ENCODE results near the gene DNAJC12. TPM values are rescaled to one million over a fixed set of nuclear protein-coding genes. Genes with fewer than 3 reads are reported as not detected.

DNAJC12 gene
- total RNA-seq, 1 experiment from 2014 or later: 2.2 TPM

GRCh38 chr10:67804395-67804678 is 33.7 kb downstream of the DNAJC12 start:
- Mint-ChIP-seq H3K36me3 (ENCODE audit: insufficient read depth, unreplicated experiment) (no peaks in the 10 kb centered on the region), H3K4me1 (ENCODE audit: low read depth, unreplicated experiment) (peaks cover 25% of the 10 kb centered on the region), H3K9me3 (ENCODE audit: unreplicated experiment) (no peaks in the 10 kb centered on the region), H3K4me3 (ENCODE audit: unreplicated experiment) (no peak overlapping the region), H3K27ac (ENCODE audit: unreplicated experiment) (peak overlapping the region; percentile 89), H3K27me3 (ENCODE audit: insufficient read depth, unreplicated experiment) (no peaks in the 10 kb centered on the region)
- POLR2A ChIA-PET: no interaction called here
- TF ChIP-seq CTCF (IDR thresholded peaks at IDR 0.05; ENCODE audit: insufficient read depth in 1 of 2, low read depth in 1 of 2, low read length in 1 of 2, severe bottlenecking in 1 of 2, unreplicated experiment in 1 of 2): no peak
- Histone ChIP-seq H3K9me3 (no peaks in the 10 kb centered on the region), H3K27me3 (replicated peaks; ENCODE audit: control insufficient read depth, insufficient read depth, low read length) (no peaks in the 10 kb centered on the region), H3K4me1 (peaks cover 23% of the 10 kb centered on the region), H3K36me3 (ENCODE audit: control insufficient read depth, insufficient read depth, low read length) (no peaks in the 10 kb centered on the region), H3K4me3 (ENCODE audit: low read depth, low read length) (no peak overlapping the region)
- intact Hi-C loops (cut with micrococcal nuclease; ENCODE audit: unreplicated experiment): no loop called here
- BruUV-seq (replicated peaks): no TSS peak
- CTCF ChIA-PET: no interaction called here
- DNase-seq: no peak

GRCh38 chr10:67803588-67804394 is 34.2 kb downstream of the DNAJC12 start:
- no peaks in the 10 kb centered on the region for H3K9me3 ChIP-seq
- Mint-ChIP-seq H3K9me3 (ENCODE audit: unreplicated experiment) (no peaks in the 10 kb centered on the region), H3K36me3 (ENCODE audit: insufficient read depth, unreplicated experiment) (no peaks in the 10 kb centered on the region), H3K4me1 (ENCODE audit: low read depth, unreplicated experiment) (peaks cover 25% of the 10 kb centered on the region), H3K27ac (ENCODE audit: unreplicated experiment) (peak overlapping the region; percentile 89), H3K4me3 (ENCODE audit: unreplicated experiment) (peak overlapping the region; percentile 30), H3K27me3 (ENCODE audit: insufficient read depth, unreplicated experiment) (no peaks in the 10 kb centered on the region)
- intact Hi-C loops (cut with micrococcal nuclease; ENCODE audit: unreplicated experiment): loop anchor here (1.0 kb wide), 5 partner anchors 10 to 46 kb away; no protein-coding TSS in a partner anchor
- H3K36me3 ChIP-seq (ENCODE audit: control insufficient read depth, insufficient read depth, low read length): no peaks in the 10 kb centered on the region
- CTCF ChIA-PET: no interaction called here
- no peaks in the 10 kb centered on the region for H3K27me3 ChIP-seq (replicated peaks; ENCODE audit: control insufficient read depth, insufficient read depth, low read length)
- peaks cover 23% of the 10 kb centered on the region for H3K4me1 ChIP-seq
- TSS peak; percentile 52 for BruUV-seq (replicated peaks)
- POLR2A ChIA-PET: interaction anchor here (1.1 kb wide), 1 partner anchor 46 kb away, joined by 3 read pairs; no protein-coding TSS in a partner anchor
- no peak for TF ChIP-seq CTCF (IDR thresholded peaks at IDR 0.05; ENCODE audit: insufficient read depth in 1 of 2, low read depth in 1 of 2, low read length in 1 of 2, severe bottlenecking in 1 of 2, unreplicated experiment in 1 of 2)
- peak in 1 of 2 experiments; percentile 69 for DNase-seq
- H3K4me3 ChIP-seq (ENCODE audit: low read depth, low read length): no peak overlapping the region

- no peaks in the 10 kb centered on the region for H3K9me3 Mint-ChIP-seq (ENCODE audit: unreplicated experiment)
Observed at GRCh38 chr10:67802767-67803538, 35.0 kb downstream of the DNAJC12 start.

More at GRCh38 chr10:67802767-67803538, 35.0 kb downstream of the DNAJC12 start:
- H3K27ac Mint-ChIP-seq (ENCODE audit: unreplicated experiment): peak overlapping the region; percentile 89
- H3K4me1 Mint-ChIP-seq (ENCODE audit: low read depth, unreplicated experiment): peaks cover 25% of the 10 kb centered on the region
- intact Hi-C loops (cut with micrococcal nuclease; ENCODE audit: unreplicated experiment): loop anchor here (1.0 kb wide), 5 partner anchors 10 to 46 kb away; no protein-coding TSS in a partner anchor
- no peak overlapping the region for H3K4me3 ChIP-seq (ENCODE audit: low read depth, low read length)
- no peak for TF ChIP-seq CTCF (IDR thresholded peaks at IDR 0.05; ENCODE audit: insufficient read depth in 1 of 2, low read depth in 1 of 2, low read length in 1 of 2, severe bottlenecking in 1 of 2, unreplicated experiment in 1 of 2)
- no peaks in the 10 kb centered on the region for H3K36me3 Mint-ChIP-seq (ENCODE audit: insufficient read depth, unreplicated experiment)
- H3K4me1 ChIP-seq: peaks cover 23% of the 10 kb centered on the region
- H3K27me3 ChIP-seq (replicated peaks; ENCODE audit: control insufficient read depth, insufficient read depth, low read length): no peaks in the 10 kb centered on the region
- peak in 1 of 2 experiments; percentile 55 for DNase-seq
- CTCF ChIA-PET: no interaction called here
- POLR2A ChIA-PET: interaction anchor here (1.1 kb wide), 1 partner anchor 47 kb away, joined by 3 read pairs; no protein-coding TSS in a partner anchor
- H3K36me3 ChIP-seq (ENCODE audit: control insufficient read depth, insufficient read depth, low read length): no peaks in the 10 kb centered on the region
- BruUV-seq (replicated peaks): no TSS peak
- no peaks in the 10 kb centered on the region for H3K9me3 ChIP-seq
- H3K4me3 Mint-ChIP-seq (ENCODE audit: unreplicated experiment): no peak overlapping the region
- H3K27me3 Mint-ChIP-seq (ENCODE audit: insufficient read depth, unreplicated experiment): no peaks in the 10 kb centered on the region
